Measurements from ENCODE around the gene PLXDC1.

DNA sequence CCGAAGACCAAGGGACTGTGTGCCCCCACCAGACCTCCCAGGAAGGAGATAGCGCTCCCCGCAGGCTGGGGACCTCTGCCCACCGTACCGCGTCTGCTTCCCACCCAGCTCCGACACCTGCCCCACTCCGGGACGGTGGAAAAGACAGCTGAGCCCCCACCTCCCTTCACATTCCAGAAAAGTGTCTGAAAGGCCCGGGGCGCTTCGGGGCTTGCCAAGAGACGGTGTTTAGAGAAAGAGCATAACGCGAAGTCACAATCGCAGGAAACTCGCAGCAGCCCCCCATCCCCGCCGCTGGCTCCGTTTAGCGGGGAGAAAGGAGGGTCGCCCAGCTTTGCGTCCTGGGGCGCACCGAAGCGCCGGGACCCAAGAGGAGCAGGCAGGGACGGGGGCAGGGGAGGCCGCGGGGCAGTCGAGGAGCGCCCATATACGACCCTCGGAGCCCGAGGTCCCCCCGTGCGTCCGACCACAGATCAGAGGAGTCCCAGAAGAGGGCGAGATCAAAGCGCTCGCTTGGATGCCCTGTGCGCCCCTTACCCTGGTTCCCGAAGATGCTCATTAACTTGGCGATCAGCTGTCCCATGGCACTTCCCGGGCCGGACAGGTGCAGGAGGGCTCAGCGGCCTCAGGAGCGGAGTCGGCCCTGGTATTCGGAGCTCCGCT is 13.9 kb upstream of the PLXDC1 start:
- no peak for TF ChIP-seq YY1 (IDR thresholded peaks at IDR 0.05; ENCODE audit: insufficient read depth, insufficient read length)
- TF ChIP-seq ZNF274 (IDR thresholded peaks at IDR 0.05; ENCODE audit: low read depth, low read length) = no peak
- TF ChIP-seq SUZ12 (IDR thresholded peaks at IDR 0.05; ENCODE audit: extremely low read depth, insufficient read depth, insufficient read length) = no peak

Measured in NT2/D1 (cell line).